ENCODE results near the gene IGF2BP2.

Gene IGF2BP2

GRCh38 chr3:185737740-185738680, 86.8 kb downstream of the IGF2BP2 start:
- TF ChIP-seq ZFP3 (CRISPR knock-in tag; IDR thresholded peaks at IDR 0.05), result peak; percentile 89
- no peak for TF ChIP-seq CSRNP3 (CRISPR knock-in tag; IDR thresholded peaks at IDR 0.05)
- ATAC-seq, result no peak

- ATAC-seq, result peak; percentile 22
Measured at GRCh38 chr3:185737020-185737419, 87.8 kb downstream of the IGF2BP2 start.

GRCh38 chr3:185734725-185735096, 90.1 kb downstream of the IGF2BP2 start:
- TF ChIP-seq GLIS3 (CRISPR knock-in tag; IDR thresholded peaks at IDR 0.05) (no peak), ZFP3 (CRISPR knock-in tag; IDR thresholded peaks at IDR 0.05) (no peak), POU6F1 (CRISPR knock-in tag; IDR thresholded peaks at IDR 0.05; ENCODE audit: borderline replicate concordance, low read depth) (no peak), TOX (CRISPR knock-in tag; IDR thresholded peaks at IDR 0.05; ENCODE audit: borderline replicate concordance) (no peak), ZNF8 (CRISPR knock-in tag; IDR thresholded peaks at IDR 0.05) (no peak), PATZ1 (CRISPR knock-in tag; IDR thresholded peaks at IDR 0.05; ENCODE audit: borderline replicate concordance) (no peak), BACH2 (CRISPR knock-in tag; IDR thresholded peaks at IDR 0.05; ENCODE audit: borderline replicate concordance) (no peak), ZC3H10 (CRISPR knock-in tag; IDR thresholded peaks at IDR 0.05) (no peak)
- no peak for ATAC-seq

More at GRCh38 chr3:185737020-185737419, 87.8 kb downstream of the IGF2BP2 start:
- TF ChIP-seq ZNF565 (CRISPR knock-in tag; conservative IDR thresholded peaks at IDR 0.05; ENCODE audit: low read depth), result no peak
- TF ChIP-seq POU6F1 (CRISPR knock-in tag; IDR thresholded peaks at IDR 0.05; ENCODE audit: borderline replicate concordance, low read depth), result no peak
- TF ChIP-seq ESRRG (CRISPR knock-in tag; IDR thresholded peaks at IDR 0.05), result no peak
- TF ChIP-seq PATZ1 (CRISPR knock-in tag; IDR thresholded peaks at IDR 0.05; ENCODE audit: borderline replicate concordance), result no peak
- no peak for TF ChIP-seq ZFP30 (CRISPR knock-in tag; IDR thresholded peaks at IDR 0.05)
- no peak for TF ChIP-seq RARB (CRISPR knock-in tag; IDR thresholded peaks at IDR 0.05)
- no peak for TF ChIP-seq ARNTL (CRISPR knock-in tag; IDR thresholded peaks at IDR 0.05; ENCODE audit: borderline replicate concordance, low read depth)
- no peak for TF ChIP-seq CSDC2 (CRISPR knock-in tag; IDR thresholded peaks at IDR 0.05)
- no peak for TF ChIP-seq OSR1 (CRISPR knock-in tag; IDR thresholded peaks at IDR 0.05)
- no peak for TF ChIP-seq SNAI2 (CRISPR knock-in tag; IDR thresholded peaks at IDR 0.05)
- no peak for TF ChIP-seq ZNF8 (CRISPR knock-in tag; IDR thresholded peaks at IDR 0.05)
- TF ChIP-seq GLIS3 (CRISPR knock-in tag; IDR thresholded peaks at IDR 0.05), result no peak
- no peak for TF ChIP-seq TOX (CRISPR knock-in tag; IDR thresholded peaks at IDR 0.05; ENCODE audit: borderline replicate concordance)
- no peak for TF ChIP-seq BACH2 (CRISPR knock-in tag; IDR thresholded peaks at IDR 0.05; ENCODE audit: borderline replicate concordance)
- no peak for TF ChIP-seq TCF4 (CRISPR knock-in tag; IDR thresholded peaks at IDR 0.05; ENCODE audit: borderline replicate concordance)
- no peak for TF ChIP-seq ISL1 (CRISPR knock-in tag; IDR thresholded peaks at IDR 0.05)
- no peak for TF ChIP-seq PPARA (CRISPR knock-in tag; IDR thresholded peaks at IDR 0.05; ENCODE audit: borderline replicate concordance)
- no peak for TF ChIP-seq ZNF70 (CRISPR knock-in tag; IDR thresholded peaks at IDR 0.05)

Data from SK-N-SH treated with all-trans-retinoic acid at 6 μM for 48 hours (cell line).